HG03175 (cell line): ENCODE results near the gene TREM2.

Source experiments
- ATAC-seq: cut with Tn5 transposase; IDR thresholded peaks from one replicate; pipeline ENCODE4 v1.9.1; 2021; ENCODE audit warnings: mild to moderate bottlenecking, moderate library complexity; ENCODE audit not compliant: unreplicated experiment

Gene TREM2

DNA sequence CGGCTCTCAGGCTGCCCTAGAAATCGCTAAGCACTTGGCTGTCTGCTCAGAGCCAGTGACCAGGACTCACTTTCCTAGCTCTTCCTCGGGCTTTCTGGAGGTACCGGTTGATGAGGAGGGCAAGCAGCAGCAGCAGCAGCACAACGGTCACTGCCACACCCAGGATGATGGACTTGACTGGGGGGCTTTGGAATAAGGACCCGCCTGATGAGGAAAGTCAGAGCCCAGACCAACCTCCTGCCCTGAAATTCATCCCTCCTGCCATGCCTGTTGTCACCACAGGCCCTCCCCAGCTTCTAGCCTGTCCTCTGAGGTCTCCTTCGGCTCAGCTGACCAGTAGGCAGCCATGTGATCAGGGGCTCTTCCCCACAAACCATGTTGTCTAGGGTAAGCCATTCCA, 21.8 kb upstream of the TREM2 start:
- ATAC-seq: no peak

DNA sequence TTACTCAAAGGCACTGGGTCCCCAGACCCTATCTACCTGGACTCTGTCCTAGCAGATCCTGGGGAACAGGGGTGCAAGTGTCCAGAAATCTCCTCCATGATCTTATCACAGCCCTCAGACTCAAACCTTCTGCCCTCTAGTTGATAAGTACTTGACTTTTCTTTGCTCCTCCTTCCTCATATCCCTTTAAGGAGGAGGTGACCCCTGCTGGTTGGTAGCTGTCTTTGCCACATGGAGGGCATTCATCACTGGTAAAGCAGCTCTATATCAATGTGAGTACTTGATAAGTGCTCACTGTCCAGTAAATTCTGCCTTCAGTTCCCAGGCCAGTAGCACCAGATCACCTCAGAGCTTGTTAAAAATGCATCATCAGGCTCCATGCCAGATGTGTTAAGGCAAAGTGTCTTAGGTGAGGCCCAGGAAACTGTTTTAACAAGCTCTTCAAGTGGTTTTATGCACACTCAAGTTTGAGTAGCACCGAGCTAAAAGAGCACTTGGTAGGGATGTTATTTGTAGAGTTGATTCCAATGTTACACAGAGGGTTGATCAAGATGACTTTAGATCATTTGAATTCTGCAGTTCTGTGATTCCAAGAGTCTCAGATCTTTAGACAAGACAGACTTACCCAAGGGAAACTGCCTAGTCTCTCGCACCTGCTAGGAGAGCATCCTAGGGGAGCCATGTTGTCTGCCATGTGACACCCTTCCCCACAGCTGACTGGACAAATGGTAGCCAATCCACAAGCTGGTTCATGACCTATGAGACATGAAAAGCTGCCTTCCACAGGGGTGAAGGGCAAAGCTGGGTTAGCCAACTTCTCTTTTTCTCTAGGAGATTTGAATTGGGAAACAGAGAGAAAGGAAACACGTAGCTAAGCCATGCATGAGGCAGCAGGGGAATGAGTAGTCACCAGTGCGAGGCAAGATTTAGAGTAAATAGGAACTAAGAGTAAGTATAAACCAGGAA, 19.4 kb upstream of the TREM2 start:
- ATAC-seq: peak; percentile 71

DNA sequence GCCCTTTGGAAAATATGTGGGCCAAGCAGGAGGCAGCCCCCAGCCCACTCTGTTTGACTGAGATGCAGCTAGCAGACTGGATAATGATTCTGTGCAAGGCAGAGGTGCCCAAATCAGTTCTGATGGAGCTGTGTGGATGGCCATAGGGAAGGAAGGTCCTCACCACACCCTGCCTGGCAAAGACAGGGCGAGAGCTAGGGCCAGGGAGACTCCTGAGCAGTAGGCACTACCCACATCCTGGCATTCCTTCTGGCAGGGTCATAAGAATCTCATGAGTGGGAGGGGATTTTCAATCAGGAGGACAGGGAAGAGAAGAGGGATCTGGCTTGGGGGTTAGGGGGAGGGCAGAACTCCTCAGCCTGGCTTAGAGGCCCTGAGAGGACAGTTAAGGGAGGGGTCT, 18.6 kb upstream of the TREM2 start:
- no peak for ATAC-seq

DNA sequence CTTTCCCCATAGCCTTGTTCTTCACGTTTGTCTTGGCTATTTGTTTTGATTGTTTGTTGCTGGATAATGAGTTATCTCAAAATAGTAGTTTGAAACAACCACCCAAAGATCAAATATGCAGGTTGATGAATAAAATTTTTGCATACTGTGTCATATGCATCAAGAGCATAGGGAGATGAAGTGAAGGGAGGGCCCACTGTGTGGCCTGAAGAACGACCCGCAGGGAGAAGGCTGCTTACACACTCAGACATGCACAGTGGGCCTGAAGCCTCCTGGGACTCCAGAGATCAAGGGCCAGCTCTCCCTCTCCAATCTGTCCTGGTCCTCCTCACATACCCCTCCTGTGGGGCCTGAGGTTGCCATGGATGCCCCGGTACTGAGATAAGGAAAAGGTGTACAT, 16.2 kb upstream of the TREM2 start:
- no peak for ATAC-seq

DNA sequence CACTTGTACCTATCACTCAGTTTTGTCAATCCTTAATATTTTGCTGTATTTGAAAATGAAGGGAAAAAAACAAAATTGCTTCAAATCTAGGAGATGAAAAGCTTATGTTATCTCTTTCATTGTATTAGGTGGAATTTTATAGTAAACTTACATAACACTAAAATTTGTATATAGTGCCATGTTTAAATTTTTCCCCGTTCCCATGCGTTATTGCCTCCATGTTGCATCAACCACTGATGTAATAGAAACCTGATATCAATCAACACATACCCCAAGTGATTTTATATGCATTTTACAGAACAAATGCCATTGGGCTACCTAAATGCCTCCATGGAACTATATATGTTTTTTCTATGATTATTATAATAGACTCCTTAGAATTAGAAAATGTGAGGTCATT, 14.8 kb upstream of the TREM2 start:
- ATAC-seq: no peak

DNA sequence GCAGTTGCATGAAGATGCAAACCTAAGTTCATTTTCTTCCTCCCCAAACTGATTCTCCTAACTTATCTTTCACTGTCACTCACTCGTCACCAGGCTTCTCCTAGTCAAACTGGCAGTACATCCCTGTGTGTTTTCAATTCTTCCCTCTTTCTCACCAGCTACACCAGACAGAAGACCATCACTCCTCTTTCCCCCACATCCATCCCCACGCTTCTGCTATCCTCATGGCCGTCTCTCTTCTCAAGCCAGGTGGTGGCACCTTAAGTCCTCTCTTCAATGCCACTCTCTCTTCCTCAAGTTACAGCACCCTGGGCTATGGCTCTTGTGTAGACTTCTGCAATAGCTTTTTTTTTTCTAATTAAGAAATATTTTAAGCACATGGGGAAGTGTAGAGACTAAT, 14.4 kb upstream of the TREM2 start:
- ATAC-seq: no peak

DNA sequence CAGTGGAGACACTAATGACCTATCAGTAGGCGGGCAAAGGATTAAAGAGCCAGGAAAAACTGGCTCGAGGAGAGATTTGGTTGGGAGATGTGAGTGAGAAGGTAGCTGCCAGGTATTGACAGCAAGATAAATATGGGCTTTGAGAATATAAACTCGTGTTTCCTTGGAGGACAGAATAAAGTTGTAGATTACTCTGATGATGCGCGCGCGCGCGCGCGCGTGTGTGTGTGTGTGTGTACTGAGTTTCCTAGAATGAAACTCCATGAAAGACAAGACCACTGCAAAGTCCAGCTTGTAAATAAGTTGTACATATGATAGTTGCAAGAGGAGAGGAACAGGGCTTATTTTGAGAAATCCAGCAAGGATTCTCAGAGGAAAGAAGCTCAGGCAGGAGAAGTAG, 13.3 kb upstream of the TREM2 start:
- no peak for ATAC-seq

DNA sequence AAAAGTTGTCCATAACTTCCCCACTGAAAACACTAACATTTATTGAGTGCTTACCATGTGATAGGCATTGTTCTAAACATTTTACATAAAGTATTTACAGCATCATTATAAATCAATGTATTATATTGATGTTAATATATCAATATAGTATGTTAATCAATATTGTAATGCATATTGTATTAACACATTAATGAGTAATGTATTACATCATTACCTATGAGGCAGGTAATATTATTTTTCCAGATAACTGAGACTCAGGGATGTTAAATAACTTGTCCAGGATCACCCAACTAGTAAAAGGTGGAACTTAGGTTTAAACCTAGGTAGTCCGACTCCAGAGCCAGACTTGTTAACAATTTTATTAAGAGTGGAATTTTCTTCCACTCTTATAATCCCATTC, 12.2 kb upstream of the TREM2 start:
- ATAC-seq: no peak

DNA sequence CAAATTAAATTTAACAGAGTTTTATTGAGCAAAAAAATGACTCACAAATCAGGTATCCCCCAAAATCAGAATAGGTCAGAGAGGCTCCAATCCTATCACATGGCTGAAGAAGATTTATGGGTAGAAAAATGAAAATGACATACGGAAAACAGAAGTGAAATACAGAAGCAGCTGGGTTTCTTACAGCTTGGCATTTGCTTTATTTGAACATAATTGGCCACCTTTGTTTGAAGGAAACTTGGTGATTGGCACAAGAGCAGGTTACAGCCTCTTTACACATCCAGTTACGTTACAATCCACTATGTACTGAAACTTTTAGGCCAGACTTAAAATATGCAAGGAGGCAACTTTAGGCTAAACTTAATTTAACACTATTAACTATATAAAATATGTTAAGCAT, 11.7 kb upstream of the TREM2 start:
- no peak for ATAC-seq

DNA sequence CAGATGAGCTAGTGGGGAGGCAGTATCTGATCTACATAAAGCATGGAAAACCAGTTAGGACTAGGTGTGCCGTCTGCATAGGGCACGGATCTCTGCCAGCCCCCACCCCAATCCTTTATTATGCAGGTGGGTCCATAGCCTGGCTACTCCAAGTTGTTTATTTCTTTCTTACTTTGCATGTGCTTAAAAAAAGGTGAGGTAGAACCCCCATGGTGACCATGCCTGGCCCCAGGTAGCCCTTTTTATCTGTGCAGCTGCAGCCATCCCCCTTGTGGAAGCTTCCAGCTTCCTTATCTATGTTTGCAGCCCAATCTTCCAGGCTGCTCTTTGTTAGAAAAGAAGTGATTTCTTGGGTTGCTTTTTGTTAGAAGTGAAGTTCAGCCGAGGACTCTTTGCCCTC, 9.0 kb upstream of the TREM2 start:
- ATAC-seq: no peak

DNA sequence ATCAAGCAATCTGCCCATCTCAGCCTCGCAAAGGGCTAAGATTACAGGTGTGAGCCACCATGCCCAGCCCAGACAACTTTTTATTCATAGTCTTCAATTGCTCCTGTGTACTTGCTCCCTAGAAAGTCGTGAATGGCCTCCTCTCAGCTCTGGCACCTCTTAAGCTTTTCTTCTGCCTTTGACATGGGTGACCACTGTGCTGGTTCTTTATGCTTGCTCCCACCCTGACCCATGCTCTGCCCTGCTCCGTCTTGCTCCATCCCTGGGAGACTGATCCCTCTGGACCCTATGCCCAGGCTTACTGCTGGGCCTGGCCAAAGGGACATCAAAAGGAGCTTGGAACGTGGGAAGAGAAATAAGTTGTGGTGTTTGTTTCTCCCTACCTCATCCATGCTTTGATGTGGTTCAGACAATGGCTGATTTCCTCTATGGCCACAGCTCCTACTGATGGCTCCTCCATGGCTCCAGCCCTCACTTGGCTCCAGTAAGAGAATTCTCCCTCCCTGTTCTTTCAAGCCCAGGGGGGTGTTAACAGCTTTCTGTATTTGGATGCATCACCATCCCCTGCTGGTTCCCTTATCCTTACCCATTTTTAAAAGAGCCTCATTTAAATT, 7.7 kb upstream of the TREM2 start:
- no peak for ATAC-seq

DNA sequence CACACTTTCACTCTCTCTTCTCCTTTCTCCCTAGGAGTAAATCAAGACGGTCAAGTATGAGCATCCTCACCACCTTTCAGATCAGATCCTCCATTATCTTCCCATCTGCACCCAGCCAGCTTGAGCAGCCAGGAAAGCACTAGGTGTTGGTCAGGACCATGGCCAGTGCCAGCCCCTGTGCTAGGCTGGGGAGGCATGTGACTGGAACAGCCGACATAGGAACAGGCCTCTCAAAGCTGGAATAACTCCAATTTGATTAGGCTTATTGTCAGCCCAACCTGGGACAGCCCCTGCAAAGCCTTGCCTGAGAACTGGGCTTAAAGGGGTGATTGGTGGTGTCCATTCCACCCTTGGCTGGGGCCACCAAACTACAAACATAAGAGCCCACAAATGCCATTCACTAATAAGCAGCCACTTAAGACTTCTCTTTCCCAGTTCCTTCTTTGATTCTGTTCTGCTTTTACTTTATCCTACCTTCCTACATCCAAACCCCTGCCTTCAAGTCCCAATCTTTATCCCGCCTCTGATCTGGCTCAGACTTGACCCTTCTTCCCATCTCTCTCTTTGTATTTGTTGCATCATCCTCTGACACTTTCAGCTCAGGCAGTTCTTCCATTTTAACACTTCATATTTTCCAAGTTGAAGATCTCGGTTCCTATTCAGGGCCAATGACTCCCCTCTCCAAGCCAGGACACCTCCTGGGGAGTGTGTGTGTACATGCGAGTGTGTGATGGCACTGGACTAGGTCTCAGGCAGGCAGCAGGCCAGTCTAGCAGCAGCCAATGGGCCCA, 4.5 kb upstream of the TREM2 start:
- no peak for ATAC-seq

DNA sequence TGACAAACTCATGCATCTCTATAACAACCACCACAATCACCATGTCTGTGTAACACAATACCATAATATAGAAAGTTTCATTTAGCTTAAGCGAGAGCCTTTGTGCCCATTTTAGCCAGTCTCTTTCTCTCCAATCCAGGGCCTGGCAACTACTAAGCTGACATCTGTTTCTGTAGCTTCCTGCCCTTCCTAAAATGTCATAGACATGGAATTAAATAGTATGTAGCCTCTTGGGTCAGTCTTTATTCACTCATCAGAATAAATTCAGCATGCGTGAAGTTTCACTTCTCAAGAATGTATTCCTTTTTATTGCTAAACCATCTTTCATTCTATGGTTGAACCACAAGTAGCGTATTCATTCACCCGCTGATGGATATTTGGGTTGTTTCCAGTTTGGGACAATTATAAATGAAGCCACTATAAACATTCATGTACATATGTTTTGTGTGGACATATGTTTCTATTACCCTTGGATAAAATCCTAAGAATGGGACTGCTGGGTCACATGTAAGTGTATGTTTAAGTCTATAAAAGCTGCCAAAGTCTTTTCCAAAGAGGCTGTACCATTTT, 1.7 kb upstream of the TREM2 start:
- no peak for ATAC-seq

DNA sequence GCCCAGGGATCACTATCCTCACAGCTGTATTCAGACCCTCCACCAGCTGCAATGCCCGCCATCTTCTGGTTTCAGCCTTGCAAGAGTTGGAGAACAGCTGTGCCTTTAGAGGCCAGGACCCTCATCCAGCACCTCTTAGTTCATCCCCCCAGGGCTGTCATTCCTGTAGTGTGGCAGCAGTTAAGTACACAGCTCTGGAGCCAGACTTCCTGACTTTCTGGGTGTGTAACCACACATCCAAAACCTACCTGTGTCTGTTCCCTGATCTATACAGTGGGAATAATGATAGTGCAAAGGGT, 452 bp upstream of the TREM2 start:
- ATAC-seq: no peak

DNA sequence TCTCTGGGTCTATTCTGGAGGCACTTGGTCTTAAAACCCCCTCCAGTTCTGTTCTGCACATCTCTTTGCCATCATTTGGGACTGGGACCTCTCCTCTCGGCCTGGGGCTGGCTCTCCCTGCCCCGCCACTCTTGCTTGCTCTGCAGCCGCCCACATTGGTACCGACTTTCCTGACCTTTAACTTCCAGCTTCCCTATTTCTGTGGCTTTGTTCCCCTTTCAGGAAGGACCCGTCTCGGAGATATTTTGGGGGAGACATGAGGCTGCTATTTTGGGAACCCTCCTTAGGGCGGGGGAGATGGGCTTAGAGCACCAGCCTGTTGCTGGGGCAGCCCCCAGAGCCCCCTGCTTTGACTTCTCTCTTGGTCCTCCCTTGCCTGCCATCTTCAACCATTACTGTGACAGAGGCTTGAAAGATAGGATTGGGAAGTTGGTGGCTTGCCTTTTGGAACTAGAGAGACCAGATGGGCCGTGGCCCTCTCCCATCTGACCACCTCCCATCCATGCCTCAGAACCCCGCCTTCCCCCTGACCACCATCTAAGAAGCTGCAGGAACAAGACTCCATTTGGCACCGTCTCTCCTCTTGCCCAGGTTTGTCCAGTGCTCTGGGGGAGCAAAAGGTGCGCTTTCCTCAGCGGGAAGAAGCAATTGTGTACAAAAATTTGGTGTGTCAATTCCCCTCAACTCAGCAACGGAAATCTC, 914 bp downstream of the TREM2 start:
- ATAC-seq: no peak

DNA sequence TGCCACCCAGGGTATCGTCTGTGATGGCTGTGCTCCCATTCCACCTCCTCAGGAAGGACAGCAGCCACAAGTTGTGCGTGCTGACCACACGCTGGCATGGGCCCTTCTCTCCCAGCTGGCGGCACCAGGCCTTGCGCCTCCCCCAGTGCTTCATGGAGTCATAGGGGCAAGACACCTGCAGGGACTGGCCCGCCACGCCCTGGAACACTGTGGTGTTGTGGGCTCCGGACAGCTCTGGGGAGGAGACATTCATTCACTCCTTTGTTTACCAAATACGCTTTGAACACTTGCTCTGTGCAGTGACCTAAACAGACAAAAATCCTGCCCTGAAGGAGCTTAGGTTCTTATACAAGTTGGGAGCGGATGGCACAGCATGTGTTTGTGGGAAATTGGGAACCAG, 1.5 kb downstream of the TREM2 start:
- no peak for ATAC-seq

DNA sequence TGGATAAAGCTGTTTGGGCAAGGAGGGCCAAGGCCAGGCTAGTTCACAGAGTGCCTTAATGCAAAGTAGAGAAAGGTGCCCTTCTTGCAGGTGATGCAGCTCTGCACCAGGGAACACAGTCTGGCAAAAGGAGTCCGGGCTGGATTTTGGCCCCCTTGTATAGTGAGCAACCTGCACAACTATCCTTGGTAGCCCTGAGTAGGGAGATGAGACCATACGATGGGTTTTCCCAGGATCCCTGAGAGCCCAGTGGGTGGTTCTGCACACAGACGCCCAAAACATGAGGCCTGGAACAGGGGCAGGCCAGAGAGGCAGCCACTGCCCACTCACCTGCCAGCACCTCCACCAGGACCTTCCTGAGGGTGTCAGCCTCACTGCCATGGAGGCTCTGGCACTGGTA, 2.0 kb downstream of the TREM2 start:
- ATAC-seq: no peak

DNA sequence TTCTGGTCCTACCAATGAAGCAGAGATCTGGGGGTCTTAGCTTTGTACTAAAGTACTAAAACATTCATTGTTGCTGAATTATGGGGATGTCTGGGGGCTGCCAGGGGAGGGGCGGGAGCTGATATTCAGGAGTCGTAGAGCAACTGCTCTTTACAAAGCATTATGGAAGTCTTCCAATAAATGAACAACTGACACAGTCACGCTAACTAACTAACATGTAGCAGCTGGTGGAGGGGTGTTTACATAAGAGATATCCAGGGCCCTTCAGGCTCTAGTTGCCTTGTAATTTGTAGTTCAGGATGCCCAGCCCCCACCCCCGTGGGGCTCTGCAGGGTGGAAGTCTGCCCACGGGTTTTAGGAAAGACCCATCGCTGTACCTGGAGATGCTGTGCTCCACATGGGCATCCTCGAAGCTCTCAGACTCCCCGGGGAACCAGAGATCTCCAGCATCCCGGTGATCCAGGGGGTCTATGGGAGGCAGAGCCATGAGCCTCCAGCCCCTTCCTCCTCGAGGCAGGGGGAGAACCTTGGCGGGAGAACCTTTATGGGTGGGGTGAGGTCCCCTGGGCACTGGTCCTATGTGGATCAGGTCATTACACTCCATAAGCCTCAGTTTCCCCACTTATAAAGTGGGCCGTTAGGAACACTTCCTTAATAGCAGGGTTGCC, 3.4 kb downstream of the TREM2 start:
- no peak for ATAC-seq

DNA sequence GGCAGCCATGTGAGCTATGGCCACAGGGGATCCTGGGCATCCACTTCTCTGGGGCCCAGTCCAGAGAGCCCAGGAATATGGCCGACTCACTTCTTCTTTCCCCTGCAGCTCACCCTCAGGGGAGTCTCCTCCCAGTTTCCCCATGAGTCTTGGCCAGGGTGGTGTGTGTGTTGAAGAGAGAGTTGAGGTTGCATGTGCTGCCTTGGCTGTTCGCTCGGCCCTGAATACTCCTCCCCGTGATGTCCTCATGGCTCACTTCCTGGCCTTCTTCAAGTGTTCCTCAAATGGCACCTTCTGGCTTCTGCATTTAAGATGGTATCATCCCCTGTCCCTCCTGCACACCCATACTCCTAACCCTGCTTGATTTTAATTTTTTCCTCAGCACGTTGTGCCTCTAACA, 5.6 kb downstream of the TREM2 start:
- no peak for ATAC-seq

DNA sequence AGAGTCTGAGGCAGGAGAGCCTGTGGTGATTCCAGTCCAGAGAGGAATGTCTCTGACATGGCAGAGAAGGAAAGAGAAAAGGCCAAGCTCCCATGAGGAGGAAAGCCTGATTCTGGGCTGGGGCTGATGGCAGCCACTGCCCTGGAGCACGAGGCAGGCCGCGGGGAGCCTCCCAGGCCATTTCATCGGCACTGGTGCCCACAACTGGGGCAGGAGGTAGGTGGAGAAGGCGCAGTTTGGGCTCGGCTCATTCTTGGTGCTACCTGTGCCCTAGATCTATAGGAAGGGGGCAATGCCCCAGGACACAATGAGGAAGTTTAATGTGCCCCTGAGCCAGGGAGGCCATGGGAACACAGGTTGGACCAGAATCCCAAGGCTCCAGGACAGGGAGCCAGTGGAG, 6.1 kb downstream of the TREM2 start:
- no peak for ATAC-seq
